Activated CD8-positive, alpha-beta memory T cell treated with anti-CD3 and anti-CD28 coated beads for 48 hours (primary cell): Measurements from ENCODE around the gene TPRN.

Experiments used
- DNase-seq, 3 experiments: peaks; one replicate each; pipeline ENCODE4 v3.0.0-alpha.2; 2020; ENCODE audit warnings: low read depth in 2 of 3, low spot score in 2 of 3

Gene TPRN

GRCh38 chr9:137146527-137146918 lies 54.0 kb downstream of the TPRN start:
- DNase-seq: no peak

GRCh38 chr9:137145731-137146526 lies 54.6 kb downstream of the TPRN start:
- no peak for DNase-seq

GRCh38 chr9:137143459-137143858 lies 57.1 kb downstream of the TPRN start:
- no peak for DNase-seq

DNA sequence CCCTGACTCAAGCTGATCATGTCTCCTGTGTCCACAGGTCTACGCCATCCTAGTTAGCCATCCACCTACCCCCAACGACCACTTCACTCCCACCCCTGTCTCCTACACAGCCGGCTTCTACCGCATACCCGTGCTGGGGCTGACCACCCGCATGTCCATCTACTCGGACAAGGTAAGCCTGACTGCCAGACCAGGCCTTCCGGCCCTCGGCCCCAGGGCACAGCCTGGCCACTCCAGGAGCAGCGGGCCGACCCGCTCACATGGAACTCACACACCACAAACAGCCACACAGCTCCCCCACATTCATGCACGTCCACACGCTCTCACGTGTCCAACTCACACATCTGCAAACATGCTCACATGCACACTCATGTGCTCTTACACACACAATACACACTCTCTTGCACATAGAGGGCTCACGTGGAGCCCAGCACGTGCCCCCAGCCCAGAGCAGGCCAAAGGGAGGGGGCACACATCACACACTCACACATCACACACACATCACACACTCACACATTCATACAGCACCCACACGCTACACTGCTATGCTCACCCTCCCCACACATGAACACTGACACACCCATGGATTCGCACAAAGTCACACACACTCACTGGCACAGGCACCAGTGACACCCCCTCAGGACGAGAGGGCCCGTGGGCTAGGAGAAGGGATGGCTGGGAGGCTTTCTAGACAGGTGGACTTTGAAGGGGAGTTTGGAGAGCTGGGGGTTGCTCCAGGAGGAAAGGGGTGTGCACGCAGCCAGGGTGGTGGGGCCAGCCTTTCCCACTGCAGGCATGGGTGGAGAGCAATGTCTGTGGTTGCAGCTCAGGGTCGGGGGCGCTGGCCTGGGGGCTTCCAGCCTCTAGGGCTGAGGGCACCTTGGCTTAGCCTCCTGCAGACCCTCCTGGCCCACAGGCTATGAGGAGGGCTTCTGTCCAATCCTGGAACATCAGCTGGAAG lies 58.3 kb downstream of the TPRN start:
- DNase-seq: no peak
